Left ventricle myocardium inferior (tissue), 1 donor: Measurements from ENCODE around the gene HYDIN. TPM values are rescaled to one million over a fixed set of nuclear protein-coding genes. Genes with fewer than 3 reads are reported as not detected.

ENCODE experiments used
- DNase-seq: peaks from one replicate; pipeline ENCODE4 v3.0.0-alpha.2; 2020
- H3K27ac ChIP-seq: fragments of 200-600 bp; replicated peaks from 2 replicates; pipeline ENCODE4 v1.8.0; 2021
- H3K27me3 ChIP-seq: fragments of 200-600 bp; 2 replicates; pipeline ENCODE4 v1.8.0; 2021; ENCODE audit warnings: low read depth
- H3K36me3 ChIP-seq: fragments of 200-600 bp; 2 replicates; pipeline ENCODE4 v1.8.0; 2021
- H3K4me1 ChIP-seq: fragments of 200-600 bp; 2 replicates; pipeline ENCODE4 v1.8.0; 2021
- H3K4me3 ChIP-seq: fragments of 200-600 bp; 2 replicates; pipeline ENCODE4 v1.8.0; 2021; ENCODE audit warnings: mild to moderate bottlenecking, moderate library complexity
- H3K9me3 ChIP-seq: fragments of 200-600 bp; replicated peaks from 2 replicates; pipeline ENCODE4 v1.8.0; 2021
- intact Hi-C: fragments of 100-400 bp; cut with micrococcal nuclease; formaldehyde crosslinking; loops from one replicate; pipeline ENCODE4 v1.11.0; 2022
- total RNA-seq: library from RNA; stranded (reverse); fragmentation: NEBNext Ultra II Directional; extraction: Animal tissue kit (Norgen Biotek cat#: 25700); gene quantifications from one replicate; pipeline ENCODE4 v1.2.1, GENCODE V29; 2021
- TF ChIP-seq, protein P1 (sequence below): fragments of 200-600 bp; IDR thresholded peaks from 2 replicates; pipeline ENCODE4 v1.8.0; 2021; ENCODE audit warnings: antibody characterized with exemption, mild to moderate bottlenecking, borderline replicate concordance
- donor health status: DM: no; HTN: yes; CAD: no; lungs with severe emphysema.

Gene HYDIN
- total RNA-seq, 1 donor from 2014 or later = 1.6 TPM

DNA sequence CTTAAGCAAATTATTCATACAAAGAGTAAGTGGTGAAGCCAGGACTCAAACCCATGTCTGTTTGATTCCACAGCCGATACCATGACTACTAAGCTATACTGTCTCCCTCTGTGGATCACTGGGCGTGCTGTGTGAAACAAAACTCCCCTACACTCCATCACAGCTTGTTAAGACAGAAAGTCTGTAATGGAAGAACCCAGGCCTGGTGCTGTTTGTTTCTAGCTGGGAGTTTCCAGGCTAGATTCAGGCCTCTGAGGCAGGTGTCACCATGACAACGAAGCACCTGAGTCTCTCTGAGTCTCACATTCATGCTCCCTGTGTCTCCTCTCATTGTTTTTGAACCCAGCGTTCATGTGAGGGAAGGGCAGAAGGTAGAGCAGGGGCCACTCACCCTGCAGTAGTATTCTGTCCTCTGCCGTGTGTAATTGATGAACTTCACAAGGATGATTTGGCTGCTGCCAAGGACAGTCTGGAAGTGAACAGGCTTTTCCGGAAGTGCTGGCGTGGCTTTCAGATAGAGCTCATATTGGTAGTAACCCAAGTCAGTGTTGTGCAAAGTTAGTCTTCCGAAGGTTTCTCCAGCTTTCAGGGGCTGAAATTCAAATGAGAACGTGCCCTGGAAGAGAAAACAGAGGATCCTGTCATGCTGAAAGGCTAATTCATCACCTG lies 421.0 kb downstream of the HYDIN start:
- DNase-seq = no peak
- H3K9me3 ChIP-seq = no peaks in the 10 kb centered on the region
- no peak overlapping the region for H3K27ac ChIP-seq
- peaks cover 55% of the 10 kb centered on the region for H3K27me3 ChIP-seq
- H3K4me1 ChIP-seq = no peaks in the 10 kb centered on the region
- no peak overlapping the region for H3K4me3 ChIP-seq
- intact Hi-C loops = no loop called here
- TF ChIP-seq, protein P1, sequence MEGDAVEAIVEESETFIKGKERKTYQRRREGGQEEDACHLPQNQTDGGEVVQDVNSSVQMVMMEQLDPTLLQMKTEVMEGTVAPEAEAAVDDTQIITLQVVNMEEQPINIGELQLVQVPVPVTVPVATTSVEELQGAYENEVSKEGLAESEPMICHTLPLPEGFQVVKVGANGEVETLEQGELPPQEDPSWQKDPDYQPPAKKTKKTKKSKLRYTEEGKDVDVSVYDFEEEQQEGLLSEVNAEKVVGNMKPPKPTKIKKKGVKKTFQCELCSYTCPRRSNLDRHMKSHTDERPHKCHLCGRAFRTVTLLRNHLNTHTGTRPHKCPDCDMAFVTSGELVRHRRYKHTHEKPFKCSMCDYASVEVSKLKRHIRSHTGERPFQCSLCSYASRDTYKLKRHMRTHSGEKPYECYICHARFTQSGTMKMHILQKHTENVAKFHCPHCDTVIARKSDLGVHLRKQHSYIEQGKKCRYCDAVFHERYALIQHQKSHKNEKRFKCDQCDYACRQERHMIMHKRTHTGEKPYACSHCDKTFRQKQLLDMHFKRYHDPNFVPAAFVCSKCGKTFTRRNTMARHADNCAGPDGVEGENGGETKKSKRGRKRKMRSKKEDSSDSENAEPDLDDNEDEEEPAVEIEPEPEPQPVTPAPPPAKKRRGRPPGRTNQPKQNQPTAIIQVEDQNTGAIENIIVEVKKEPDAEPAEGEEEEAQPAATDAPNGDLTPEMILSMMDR = no peak
- no peaks in the 10 kb centered on the region for H3K36me3 ChIP-seq

DNA sequence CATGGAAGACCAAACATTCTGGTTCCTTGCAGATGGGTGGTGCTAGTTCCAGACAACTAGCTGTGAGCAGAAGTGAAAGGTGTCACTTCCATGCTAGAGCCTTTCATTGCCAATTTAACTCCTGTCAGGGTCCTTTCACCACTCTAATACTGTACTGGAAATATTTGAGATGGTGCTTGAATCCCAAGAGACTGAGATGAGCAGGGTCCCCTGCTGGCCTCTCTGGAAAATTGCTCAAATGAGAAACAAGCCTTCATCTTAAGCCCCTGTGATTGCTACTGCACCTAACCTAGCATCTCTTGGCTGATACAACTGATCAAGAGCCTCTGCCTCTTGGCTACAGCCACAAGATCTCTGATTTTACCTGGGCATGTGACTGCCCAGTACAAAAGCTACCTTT lies 422.2 kb downstream of the HYDIN start:
- intact Hi-C loops = no loop called here

DNA sequence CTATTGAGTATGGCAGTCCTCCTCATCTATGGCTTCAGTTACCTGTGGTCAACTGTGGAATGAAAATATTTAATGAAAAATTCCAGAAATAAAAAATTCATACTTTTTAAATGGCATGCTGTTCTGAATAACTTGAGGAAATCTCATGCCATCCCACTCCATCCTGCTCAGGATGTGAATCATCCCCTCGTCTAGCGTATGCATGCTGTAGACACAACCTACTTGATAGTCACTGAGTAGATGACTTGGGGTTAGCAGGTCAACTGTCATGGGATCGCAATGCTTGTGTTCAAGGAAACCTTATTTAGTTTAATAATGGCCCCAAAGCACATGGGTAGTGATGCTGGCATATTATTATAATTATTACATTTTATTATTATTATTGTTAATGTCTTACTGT lies 424.7 kb downstream of the HYDIN start:
- Histone ChIP-seq H3K4me1 (peaks cover 6% of the 10 kb centered on the region), H3K4me3 (no peak overlapping the region), H3K9me3 (peaks cover 10% of the 10 kb centered on the region), H3K27ac (no peak overlapping the region), H3K36me3 (no peaks in the 10 kb centered on the region), H3K27me3 (peaks cover 51% of the 10 kb centered on the region)
- intact Hi-C loops = no loop called here
- TF ChIP-seq, protein P1 = no peak
- DNase-seq = no peak

More for the DNA sequence above, 422.2 kb downstream of the HYDIN start:
- DNase-seq = no peak
- Histone ChIP-seq H3K27ac (no peak overlapping the region), H3K4me1 (no peaks in the 10 kb centered on the region), H3K36me3 (no peaks in the 10 kb centered on the region), H3K4me3 (no peak overlapping the region), H3K9me3 (peaks cover 10% of the 10 kb centered on the region), H3K27me3 (peaks cover 55% of the 10 kb centered on the region)
- TF ChIP-seq, protein P1 = no peak

DNA sequence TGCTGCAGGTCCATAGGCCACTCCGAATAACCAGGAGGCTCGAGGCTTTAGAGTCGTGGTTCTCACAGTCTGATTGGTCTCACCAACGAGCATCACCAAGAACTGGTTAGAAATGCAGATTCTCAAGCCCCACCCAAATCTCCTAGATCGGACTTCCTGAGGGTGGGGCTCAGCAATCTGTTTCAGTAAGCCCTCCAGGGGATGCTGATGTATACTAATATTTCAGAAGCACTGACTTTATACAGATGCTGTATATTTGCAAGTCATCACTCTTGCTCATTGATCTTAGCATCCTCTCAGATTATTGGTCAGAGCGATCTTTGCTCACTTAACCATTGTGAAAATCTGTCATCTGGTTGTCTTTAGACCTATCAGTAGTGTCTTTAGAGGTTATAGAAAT lies 425.1 kb downstream of the HYDIN start:
- no peak for DNase-seq
- peaks cover 47% of the 10 kb centered on the region for H3K27me3 ChIP-seq
- no peak overlapping the region for H3K4me3 ChIP-seq
- no peaks in the 10 kb centered on the region for H3K36me3 ChIP-seq
- no peak overlapping the region for H3K27ac ChIP-seq
- peaks cover 10% of the 10 kb centered on the region for H3K9me3 ChIP-seq
- intact Hi-C loops = no loop called here
- TF ChIP-seq, protein P1 = no peak
- H3K4me1 ChIP-seq = peaks cover 10% of the 10 kb centered on the region

DNA sequence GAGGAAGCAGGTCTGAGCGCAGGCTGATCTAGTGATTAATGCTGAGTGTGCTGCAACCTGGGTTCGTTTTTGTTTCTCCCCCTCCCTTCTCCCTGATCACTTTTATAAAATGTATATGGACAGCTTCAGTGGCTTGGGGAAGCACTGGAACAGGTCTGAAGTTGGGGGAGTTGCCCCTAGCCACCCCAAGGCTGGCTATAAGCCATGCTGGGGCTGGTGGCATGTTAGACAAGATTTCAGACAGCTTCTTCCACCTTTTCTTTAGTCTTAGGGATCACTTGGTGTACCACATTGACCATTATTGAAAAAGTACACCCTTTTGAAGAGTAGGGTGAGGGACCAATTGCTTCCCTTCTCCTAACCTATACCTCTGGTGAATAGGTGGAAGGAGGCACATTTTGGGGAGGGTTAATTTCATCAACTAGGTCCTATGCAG lies 425.8 kb downstream of the HYDIN start:
- no peak overlapping the region for H3K27ac ChIP-seq
- H3K36me3 ChIP-seq = no peaks in the 10 kb centered on the region
- intact Hi-C loops = no loop called here
- peaks cover 41% of the 10 kb centered on the region for H3K27me3 ChIP-seq
- H3K4me3 ChIP-seq = no peak overlapping the region
- H3K4me1 ChIP-seq = peaks cover 16% of the 10 kb centered on the region
- TF ChIP-seq, protein P1 = no peak
- H3K9me3 ChIP-seq = peaks cover 10% of the 10 kb centered on the region
- DNase-seq = no peak
